Fibroblast of mammary gland (primary cell): ENCODE results near the gene SUN5.

Experiments used
- DNase-seq: peaks from one replicate; pipeline ENCODE4 v3.0.0-alpha.2; 2010; ENCODE audit warnings: low read depth
- H3K4me3 ChIP-seq: 2 replicates; pipeline ENCODE4 v1.5.1; 2011; ENCODE audit warnings: low read depth, mild to moderate bottlenecking, low read length, moderate library complexity; ENCODE audit not compliant: control insufficient read depth
- TF ChIP-seq, protein P1 (sequence below): conservative IDR thresholded peaks from 2 replicates; pipeline ENCODE4 v1.5.1; 2011; ENCODE audit warnings: low read depth, low read length, inconsistent platforms; ENCODE audit not compliant: control insufficient read depth, insufficient read depth

The SUN5 gene

DNA sequence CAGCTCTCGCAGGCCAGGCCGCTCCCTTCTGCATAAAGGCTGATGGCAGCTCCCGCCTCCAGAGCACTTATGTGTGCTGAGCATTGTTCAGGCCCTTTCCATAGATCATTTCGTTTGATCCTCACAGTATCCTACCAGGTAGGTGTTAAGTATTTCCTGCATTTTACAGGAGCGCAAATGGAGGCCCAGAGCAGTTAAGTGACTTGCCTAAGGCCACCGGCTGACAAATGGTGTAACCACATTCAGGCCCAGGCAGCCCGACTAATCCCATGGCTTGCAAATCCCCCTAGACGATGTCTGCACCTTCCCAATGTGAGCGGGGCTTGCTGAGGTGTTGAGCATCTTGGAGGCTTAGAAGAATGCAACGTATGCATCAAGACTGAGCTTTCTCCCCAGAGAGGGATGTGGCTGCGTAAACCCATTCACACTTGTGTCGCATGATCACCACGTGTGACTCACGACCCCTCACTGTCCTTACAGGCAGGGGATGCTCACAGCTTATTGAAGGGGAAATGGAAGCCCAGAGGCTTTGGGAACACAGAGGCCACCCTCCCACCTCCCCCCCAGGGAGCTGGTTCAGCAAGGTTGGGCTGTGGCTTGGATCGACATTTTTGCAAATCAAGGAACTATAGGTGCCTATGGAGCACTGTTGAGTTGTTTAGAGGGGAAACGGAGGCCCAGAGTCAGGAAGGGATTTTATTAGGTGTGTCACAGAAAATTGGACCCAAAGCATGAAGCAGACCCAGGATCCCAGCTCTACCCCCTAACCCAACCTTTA is 10.3 kb upstream of the SUN5 start:
- H3K4me3 ChIP-seq = no peak overlapping the region
- TF ChIP-seq, protein P1, sequence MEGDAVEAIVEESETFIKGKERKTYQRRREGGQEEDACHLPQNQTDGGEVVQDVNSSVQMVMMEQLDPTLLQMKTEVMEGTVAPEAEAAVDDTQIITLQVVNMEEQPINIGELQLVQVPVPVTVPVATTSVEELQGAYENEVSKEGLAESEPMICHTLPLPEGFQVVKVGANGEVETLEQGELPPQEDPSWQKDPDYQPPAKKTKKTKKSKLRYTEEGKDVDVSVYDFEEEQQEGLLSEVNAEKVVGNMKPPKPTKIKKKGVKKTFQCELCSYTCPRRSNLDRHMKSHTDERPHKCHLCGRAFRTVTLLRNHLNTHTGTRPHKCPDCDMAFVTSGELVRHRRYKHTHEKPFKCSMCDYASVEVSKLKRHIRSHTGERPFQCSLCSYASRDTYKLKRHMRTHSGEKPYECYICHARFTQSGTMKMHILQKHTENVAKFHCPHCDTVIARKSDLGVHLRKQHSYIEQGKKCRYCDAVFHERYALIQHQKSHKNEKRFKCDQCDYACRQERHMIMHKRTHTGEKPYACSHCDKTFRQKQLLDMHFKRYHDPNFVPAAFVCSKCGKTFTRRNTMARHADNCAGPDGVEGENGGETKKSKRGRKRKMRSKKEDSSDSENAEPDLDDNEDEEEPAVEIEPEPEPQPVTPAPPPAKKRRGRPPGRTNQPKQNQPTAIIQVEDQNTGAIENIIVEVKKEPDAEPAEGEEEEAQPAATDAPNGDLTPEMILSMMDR = no peak
- DNase-seq = no peak

DNA sequence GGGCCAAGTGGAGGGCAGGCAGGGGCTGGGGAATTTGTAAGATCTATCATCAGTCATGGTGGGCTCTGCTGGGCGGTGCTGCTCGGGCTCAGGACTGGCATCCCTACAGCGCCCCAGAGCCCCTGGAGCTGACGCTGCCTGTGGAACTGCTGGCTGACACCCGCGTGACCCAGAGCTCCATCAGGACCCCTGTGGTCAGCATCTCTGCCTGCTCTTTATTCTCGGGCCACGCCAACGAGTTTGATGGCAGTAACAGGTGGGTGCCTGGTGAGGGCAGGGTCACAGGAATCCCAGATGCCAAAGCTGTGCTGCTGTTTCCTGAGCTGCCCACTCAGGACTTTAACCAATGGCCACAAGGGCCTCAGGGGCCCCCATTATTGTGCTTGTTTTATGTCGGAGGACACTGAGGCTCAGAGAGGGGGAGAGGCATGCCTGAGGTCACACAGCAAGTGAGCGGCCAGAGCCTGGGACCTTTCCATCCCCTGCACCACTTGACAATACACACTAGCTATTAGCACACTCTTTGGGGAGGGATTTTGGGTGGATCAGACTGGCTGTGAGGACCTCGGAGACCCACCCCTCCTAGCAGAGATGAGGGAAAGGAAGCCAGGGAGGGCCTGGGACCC is 9.6 kb upstream of the SUN5 start:
- DNase-seq = no peak
- TF ChIP-seq, protein P1 = no peak
- H3K4me3 ChIP-seq = no peak overlapping the region

DNA sequence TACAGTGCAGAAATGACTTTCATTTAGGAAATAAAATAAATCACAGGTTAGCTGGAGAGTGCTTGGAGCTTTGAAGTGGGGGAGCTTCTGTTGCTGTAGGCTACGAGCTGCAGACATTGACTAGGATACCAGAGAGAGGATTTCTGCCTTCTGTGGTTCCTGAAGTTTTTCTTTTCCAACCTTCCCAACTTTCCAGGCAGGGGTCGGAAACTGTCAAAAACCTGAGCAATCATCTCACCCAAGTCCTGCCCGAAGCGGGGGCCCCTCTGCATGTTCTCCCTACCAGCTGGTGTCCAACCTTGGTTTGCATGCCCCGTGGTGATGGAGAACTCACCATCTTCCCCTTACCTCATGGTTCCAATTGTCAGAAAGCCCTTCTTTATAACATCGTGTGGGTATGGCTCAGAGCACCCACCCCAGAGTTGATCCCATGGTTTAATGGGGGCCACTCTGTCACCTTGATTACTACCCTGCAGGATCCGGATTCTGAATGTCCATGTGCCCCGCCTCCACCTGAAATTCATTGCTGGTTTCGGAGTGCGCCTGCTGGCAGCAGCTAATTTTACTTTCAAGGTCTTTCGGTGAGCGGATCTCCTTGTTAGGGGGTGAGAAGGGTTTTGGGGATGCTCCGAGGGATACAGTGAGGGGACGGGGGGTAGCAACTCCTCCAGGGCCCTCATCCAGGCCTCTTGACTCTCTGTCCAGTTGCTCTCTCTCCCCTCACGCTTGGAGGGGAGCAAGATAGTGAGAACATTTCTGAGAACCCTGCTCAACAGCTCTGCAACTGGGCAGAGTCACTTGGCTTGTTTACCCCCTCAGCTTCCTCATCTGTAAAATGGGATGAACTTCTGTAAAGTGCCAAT is 8.3 kb upstream of the SUN5 start:
- H3K4me3 ChIP-seq = no peak overlapping the region
- TF ChIP-seq, protein P1 = no peak

DNA sequence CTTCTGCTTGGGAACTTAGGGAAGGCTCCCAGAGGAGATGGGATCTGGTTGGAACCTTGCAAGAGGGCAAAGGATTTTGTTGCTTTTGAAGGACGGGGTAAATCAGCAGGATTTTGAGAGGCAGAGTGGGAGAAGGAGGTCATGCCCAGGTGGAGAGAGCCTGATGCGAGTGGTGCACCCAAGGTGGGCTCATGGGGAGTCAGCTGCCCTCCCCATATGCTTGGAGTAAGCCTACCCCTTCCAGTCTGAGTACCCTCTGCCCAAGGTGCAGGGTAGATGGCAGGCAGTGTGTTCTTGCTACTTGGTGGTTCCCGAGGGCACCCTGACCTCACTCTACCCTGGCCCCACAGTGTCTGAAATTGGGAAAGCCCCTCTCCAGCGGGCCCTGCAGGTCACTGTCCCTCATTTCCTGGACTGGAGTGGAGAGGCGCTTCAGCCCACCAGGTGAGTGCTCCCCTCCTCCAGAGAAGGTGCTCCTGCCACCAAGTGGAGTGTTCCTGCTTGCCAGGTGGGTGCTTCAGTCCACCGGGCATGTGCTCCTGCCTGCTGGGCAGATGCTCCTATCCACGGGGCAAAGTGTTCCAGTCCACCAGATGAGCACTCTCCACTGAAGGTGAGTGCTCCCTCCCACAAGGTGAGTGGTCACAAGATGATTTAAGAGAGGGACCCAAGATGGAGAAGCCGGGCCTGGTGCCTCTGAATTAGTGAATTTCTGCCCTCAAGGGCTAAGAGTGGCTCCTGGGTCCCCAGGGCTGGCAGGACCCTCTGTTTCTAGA is 6.6 kb upstream of the SUN5 start:
- DNase-seq = no peak
- TF ChIP-seq, protein P1 = no peak
- H3K4me3 ChIP-seq = no peak overlapping the region

More for the DNA sequence above, 8.3 kb upstream of the SUN5 start:
- no peak for DNase-seq

DNA sequence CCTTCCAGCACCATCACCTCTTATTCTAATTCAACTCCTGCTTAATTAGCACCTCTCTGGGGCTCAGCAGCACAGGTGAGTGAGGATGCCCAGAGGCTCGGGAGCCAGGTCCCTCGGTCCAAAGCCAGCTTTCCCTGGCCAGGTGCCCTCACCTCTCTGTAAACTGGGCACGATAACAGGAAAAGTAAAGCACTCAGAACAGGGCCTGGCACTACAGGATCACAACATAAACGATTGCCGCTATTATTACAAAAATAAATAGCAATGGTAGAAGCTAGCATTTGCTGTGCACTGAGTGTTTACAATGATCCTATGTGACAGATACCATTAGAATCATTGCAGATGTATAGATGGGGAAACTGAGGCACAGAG is 5.9 kb upstream of the SUN5 start:
- TF ChIP-seq, protein P1 = no peak
- DNase-seq = no peak

More for the DNA sequence above, 5.9 kb upstream of the SUN5 start:
- H3K4me3 ChIP-seq = no peak overlapping the region
